Neuronal stem cell (in vitro differentiated cells): Measurements from ENCODE around the gene HSP90AA1.
"Not testable (repeated sequence)": the region's sequence is repeated elsewhere in the genome, so short reads cannot be mapped to it uniquely, and the experiment has no call there.

Source experiments
- DNase-seq: peaks from one replicate; pipeline ENCODE4 v3.0.0-alpha.2; 2013; ENCODE audit warnings: low spot score
- H2AFZ ChIP-seq: one replicate; pipeline ENCODE4 v1.6.1; 2013; ENCODE audit warnings: mild to moderate bottlenecking, low read length, inconsistent platforms
- H2AK5ac ChIP-seq: 2 replicates; pipeline ENCODE4 v1.6.1; 2013; ENCODE audit warnings: low read depth, mild to moderate bottlenecking, inconsistent platforms, low read length, moderate library complexity, mixed read lengths
- H2BK120ac ChIP-seq: 2 replicates; pipeline ENCODE4 v1.6.1; 2013; ENCODE audit warnings: low read depth, mild to moderate bottlenecking, inconsistent platforms, low read length, moderate library complexity, mixed read lengths
- H2BK12ac ChIP-seq: one replicate; pipeline ENCODE4 v1.6.1; 2013; ENCODE audit warnings: low read length, inconsistent platforms
- H2BK15ac ChIP-seq: 2 replicates; pipeline ENCODE4 v1.6.1; 2013; ENCODE audit warnings: mild to moderate bottlenecking, low read length, inconsistent platforms, mixed read lengths
- H2BK5ac ChIP-seq: one replicate; pipeline ENCODE4 v1.6.1; 2013; ENCODE audit warnings: inconsistent platforms, mild to moderate bottlenecking, low read length, moderate library complexity
- H3K14ac ChIP-seq: one replicate; pipeline ENCODE4 v1.6.1; 2013; ENCODE audit warnings: low read length, inconsistent platforms
- H3K18ac ChIP-seq: 2 replicates; pipeline ENCODE4 v1.6.1; 2013; ENCODE audit warnings: low read length, inconsistent platforms
- H3K23ac ChIP-seq: 2 replicates; pipeline ENCODE4 v1.6.1; 2013; ENCODE audit warnings: low read depth, mild to moderate bottlenecking, mixed read lengths, low read length, inconsistent platforms; ENCODE audit not compliant: poor library complexity
- H3K27ac ChIP-seq: replicated peaks from 3 replicates; pipeline ENCODE4 v1.5.1; 2013; ENCODE audit warnings: low read length, inconsistent platforms
- H3K27me3 ChIP-seq, 3 experiments: 2 replicates each; pipeline ENCODE4 v1.6.1; 2013; ENCODE audit warnings: low read length in 3 of 3, mild to moderate bottlenecking in 2 of 3, inconsistent platforms in 1 of 3, low read depth in 1 of 3, mixed read lengths in 1 of 3, moderate library complexity in 1 of 3; ENCODE audit not compliant: control insufficient read depth in 3 of 3, insufficient read depth in 3 of 3
- H3K36me3 ChIP-seq, 2 donors: replicated peaks in 1 of 2; 2 replicates each; pipeline ENCODE4 v1.6.1; 2013; ENCODE audit warnings: low read length in 2 of 2; ENCODE audit not compliant: control insufficient read depth in 2 of 2, insufficient read depth in 2 of 2
- H3K4ac ChIP-seq: 2 replicates; pipeline ENCODE4 v1.6.1; 2013; ENCODE audit warnings: inconsistent platforms, mild to moderate bottlenecking, low read length, moderate library complexity
- H3K4me1 ChIP-seq, 2 donors: 1 replicate in 1 of 2; 2 replicates in 1 of 2; pipeline ENCODE4 v1.6.1; 2013; ENCODE audit warnings: low read length in 2 of 2, low read depth in 1 of 2; ENCODE audit not compliant: control insufficient read depth in 2 of 2, insufficient read depth in 1 of 2
- H3K4me2 ChIP-seq: one replicate; pipeline ENCODE4 v1.6.1; 2013; ENCODE audit warnings: mild to moderate bottlenecking, low read length, inconsistent platforms; ENCODE audit not compliant: insufficient read depth, poor library complexity, severe bottlenecking
- H3K4me3 ChIP-seq, 2 donors: 2 replicates each; pipeline ENCODE4 v1.5.1; 2013; ENCODE audit warnings: low read length in 2 of 2, mild to moderate bottlenecking in 2 of 2, inconsistent platforms in 1 of 2, moderate library complexity in 1 of 2
- H3K79me1 ChIP-seq: one replicate; pipeline ENCODE4 v1.6.1; 2013; ENCODE audit warnings: low read depth, mild to moderate bottlenecking, inconsistent platforms, low read length, moderate library complexity
- H3K9ac ChIP-seq: one replicate; pipeline ENCODE4 v1.6.1; 2013; ENCODE audit warnings: mild to moderate bottlenecking, low read depth, low read length, inconsistent platforms; ENCODE audit not compliant: poor library complexity
- H3K9me3 ChIP-seq, 2 donors: replicated peaks in 1 of 2; 2 replicates each; pipeline versions ENCODE3 to v1.6.1; 2013; ENCODE audit warnings: low read length in 2 of 2, mild to moderate bottlenecking in 2 of 2, inconsistent platforms in 1 of 2, low read depth in 1 of 2, mixed read lengths in 1 of 2, moderate library complexity in 1 of 2; ENCODE audit not compliant: control insufficient read depth in 2 of 2, insufficient read depth in 1 of 2
- H4K8ac ChIP-seq: one replicate; pipeline ENCODE4 v1.6.1; 2013; ENCODE audit warnings: low read depth, mild to moderate bottlenecking, inconsistent platforms, low read length, moderate library complexity
- H4K91ac ChIP-seq: one replicate; pipeline ENCODE4 v1.6.1; 2013; ENCODE audit warnings: low read length, low read depth, mild to moderate bottlenecking, inconsistent platforms; ENCODE audit not compliant: poor library complexity
- WGBS, 2 donors: extraction: QIAGEN DNeasy Blood & Tissue Kit; methylation state at CpG; one replicate each; pipeline ENCODE4 v1.1.7; 2013; ENCODE audit warnings: missing lambda C conversion rate in 2 of 2, mixed read lengths in 1 of 2; ENCODE audit not compliant: insufficient read length in 2 of 2, insufficient replicate concordance in 1 of 2; ENCODE audit errors: extremely low coverage in 2 of 2; 5-methylcytosine and 5-hydroxymethylcytosine counted together

HSP90AA1 gene

DNA sequence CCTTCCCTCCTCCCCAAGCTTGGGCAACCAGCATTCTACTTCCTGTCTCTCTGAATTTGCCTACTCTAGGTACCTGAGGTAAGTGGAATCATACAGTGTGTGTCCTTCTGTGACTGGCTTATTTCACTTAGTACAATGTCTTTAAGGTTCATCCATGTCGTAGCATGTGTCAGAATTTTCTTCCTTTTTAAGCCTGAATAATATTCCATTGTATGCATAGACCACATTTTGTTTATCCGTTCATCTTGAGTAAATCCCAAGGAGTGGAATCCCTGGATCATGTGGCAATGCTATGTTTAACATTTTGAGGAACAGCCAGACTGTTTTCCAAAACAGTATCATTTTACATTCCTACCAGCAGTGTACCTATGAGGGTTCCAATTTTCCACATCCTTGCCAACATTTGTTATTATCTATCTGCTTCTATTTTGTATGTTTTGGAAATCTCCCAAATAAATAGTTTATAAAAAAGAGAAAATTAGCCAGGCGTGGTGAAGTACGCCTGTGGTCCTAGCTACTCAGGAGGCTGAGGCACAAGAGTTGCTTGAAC, 12.4 kb downstream of the HSP90AA1 start:
- H2AK5ac ChIP-seq, result no peak overlapping the region
- no peak overlapping the region for H3K18ac ChIP-seq
- no peak overlapping the region for H4K91ac ChIP-seq
- H3K4me1 ChIP-seq, result no peaks in the 10 kb centered on the region
- peaks cover 3 to 4% of the 10 kb centered on the region in 2 donors for H3K9me3 ChIP-seq
- H3K27me3 ChIP-seq, result no peaks in the 10 kb centered on the region
- H2AFZ ChIP-seq, result no peak overlapping the region
- H2BK120ac ChIP-seq, result no peak overlapping the region
- H2BK15ac ChIP-seq, result no peak overlapping the region
- no peak overlapping the region for H3K4me3 ChIP-seq
- peaks cover 7 to 17% of the 10 kb centered on the region in 2 donors for H3K36me3 ChIP-seq
- no peak for DNase-seq
- H3K9ac ChIP-seq, result no peak overlapping the region
- H2BK5ac ChIP-seq, result no peak overlapping the region
- no peak overlapping the region for H3K14ac ChIP-seq
- H3K23ac ChIP-seq, result no peak overlapping the region
- H3K4ac ChIP-seq, result no peak overlapping the region
- no peak overlapping the region for H3K27ac ChIP-seq
- no CpG with 5 or more reads among the region's 4 CpGs for WGBS, 2 donors
- no peak overlapping the region for H4K8ac ChIP-seq
- H3K79me1 ChIP-seq, result no peaks in the 10 kb centered on the region
- H2BK12ac ChIP-seq, result no peak overlapping the region
- no peak overlapping the region for H3K4me2 ChIP-seq

DNA sequence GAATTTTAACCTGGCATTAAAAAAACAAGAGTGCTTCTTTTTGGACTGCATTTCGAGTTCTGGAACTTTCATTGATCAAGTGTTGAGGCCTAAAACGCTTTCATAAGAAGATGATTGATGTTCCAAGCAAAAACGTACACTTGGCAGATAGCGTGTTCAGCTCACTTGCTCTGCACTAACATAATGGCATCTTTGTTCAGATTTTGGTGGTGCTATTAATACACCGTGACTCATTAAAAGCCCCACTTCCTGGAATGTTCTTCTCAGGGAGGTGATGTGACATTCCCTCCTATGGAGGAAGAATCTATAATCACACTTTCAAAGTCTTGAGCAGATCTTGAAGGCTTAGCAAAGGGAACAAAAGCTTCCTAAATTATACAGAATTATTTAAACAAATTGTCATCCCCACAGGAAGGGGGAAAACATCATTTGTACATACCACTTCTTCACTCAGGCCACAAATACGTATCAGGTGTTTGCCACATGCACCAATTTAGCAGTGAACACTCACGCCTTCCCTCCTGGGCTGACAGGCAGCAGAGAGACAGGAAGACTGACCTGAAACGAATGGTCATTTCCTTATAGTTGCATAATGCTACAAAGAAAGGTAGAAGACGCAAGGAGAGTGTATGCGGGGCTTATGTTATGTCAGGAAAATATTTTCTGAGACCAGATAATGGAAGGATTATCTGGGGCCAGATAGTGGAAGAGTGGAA, 15.4 kb downstream of the HSP90AA1 start:
- H2BK12ac ChIP-seq, result no peak overlapping the region
- H3K36me3 ChIP-seq, result peaks cover 0 to 2% of the 10 kb centered on the region in 2 donors
- no peak overlapping the region for H3K9ac ChIP-seq
- no peak overlapping the region for H2BK15ac ChIP-seq
- H3K4me1 ChIP-seq, result peaks cover 0 to under 1% of the 10 kb centered on the region in 2 donors
- no peak overlapping the region for H3K27ac ChIP-seq
- H3K4ac ChIP-seq, result no peak overlapping the region
- H3K4me2 ChIP-seq, result no peak overlapping the region
- H2AK5ac ChIP-seq, result no peak overlapping the region
- peak overlapping the region; percentile 33 for H2AFZ ChIP-seq
- H2BK5ac ChIP-seq, result no peak overlapping the region
- no CpG with 5 or more reads among the region's 10 CpGs for WGBS, 2 donors
- no peak overlapping the region for H4K91ac ChIP-seq
- DNase-seq, result no peak
- peaks cover 3 to 4% of the 10 kb centered on the region in 2 donors for H3K9me3 ChIP-seq
- H3K79me1 ChIP-seq, result no peaks in the 10 kb centered on the region
- no peak overlapping the region for H3K14ac ChIP-seq
- no peak overlapping the region for H2BK120ac ChIP-seq
- H3K27me3 ChIP-seq, result no peaks in the 10 kb centered on the region
- H3K23ac ChIP-seq, result no peak overlapping the region
- no peak overlapping the region for H4K8ac ChIP-seq
- H3K18ac ChIP-seq, result no peak overlapping the region
- H3K4me3 ChIP-seq, result no peak overlapping the region

DNA sequence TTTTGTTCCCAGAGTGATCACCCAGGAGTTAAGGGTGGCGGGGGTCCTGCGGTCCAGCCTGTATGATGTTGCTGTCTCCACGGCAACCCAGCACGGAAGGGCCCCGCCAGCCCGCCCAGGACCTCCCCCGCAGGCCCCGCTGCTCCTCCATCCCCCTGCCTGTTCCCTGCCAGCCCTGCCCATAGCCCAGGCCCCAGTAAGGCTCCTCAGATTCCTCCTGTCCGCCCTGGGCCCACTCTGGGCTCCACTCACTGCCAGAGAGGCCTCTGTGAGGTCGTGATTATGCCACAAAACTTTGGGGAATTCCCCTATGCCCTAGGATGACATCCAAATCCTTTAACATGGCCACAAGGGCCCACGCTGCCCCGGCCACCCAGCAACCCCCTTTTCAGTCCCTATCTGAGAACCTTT, 20.8 kb downstream of the HSP90AA1 start:
- no peak overlapping the region for H4K8ac ChIP-seq
- H2AK5ac ChIP-seq, result no peak overlapping the region
- no peak overlapping the region for H4K91ac ChIP-seq
- no peak for DNase-seq
- H3K23ac ChIP-seq, result no peak overlapping the region
- H3K14ac ChIP-seq, result no peak overlapping the region
- no peak overlapping the region for H2BK5ac ChIP-seq
- H3K4ac ChIP-seq, result no peak overlapping the region
- H3K79me1 ChIP-seq, result no peaks in the 10 kb centered on the region
- no peak overlapping the region for H3K4me3 ChIP-seq
- peak overlapping the region; percentile 71 for H2AFZ ChIP-seq
- peak overlapping the region; percentile 57 for H3K18ac ChIP-seq
- no CpG with 5 or more reads among the region's 12 CpGs for WGBS, 2 donors
- H2BK120ac ChIP-seq, result no peak overlapping the region
- H2BK12ac ChIP-seq, result no peak overlapping the region
- H3K27me3 ChIP-seq, result no peaks in the 10 kb centered on the region
- H2BK15ac ChIP-seq, result no peak overlapping the region
- H3K4me2 ChIP-seq, result no peak overlapping the region
- no peaks in the 10 kb centered on the region for H3K36me3 ChIP-seq
- peaks cover 2 to 10% of the 10 kb centered on the region in 2 donors for H3K4me1 ChIP-seq
- H3K9me3 ChIP-seq, result no peaks in the 10 kb centered on the region
- no peak overlapping the region for H3K9ac ChIP-seq
- no peak overlapping the region for H3K27ac ChIP-seq

DNA sequence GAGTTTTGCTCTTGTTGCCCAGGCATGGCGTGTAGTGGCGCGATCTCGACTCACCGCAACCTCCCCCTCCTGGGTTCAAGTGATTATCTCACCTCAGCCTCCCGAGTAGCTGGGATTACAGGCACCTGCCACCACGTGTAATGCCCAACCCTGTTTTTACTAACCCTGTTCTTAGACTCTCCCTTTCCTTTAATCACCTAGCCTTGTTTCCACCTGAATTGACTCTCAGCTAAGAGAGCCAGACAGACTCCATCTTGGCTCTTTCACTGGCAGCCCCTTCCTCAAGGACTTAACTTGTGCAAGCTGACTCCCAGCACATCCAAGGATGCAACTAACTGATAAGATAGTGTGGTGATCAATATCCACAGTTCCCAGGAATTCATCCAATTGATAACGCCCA, 22.3 kb downstream of the HSP90AA1 start:
- H3K79me1 ChIP-seq, H3K27ac ChIP-seq, H2BK12ac ChIP-seq, H2BK120ac ChIP-seq, H3K23ac ChIP-seq, H4K8ac ChIP-seq, H3K14ac ChIP-seq, H3K4me2 ChIP-seq, H2AK5ac ChIP-seq, H2AFZ ChIP-seq, H3K18ac ChIP-seq, H2BK5ac ChIP-seq, H4K91ac ChIP-seq, H3K9ac ChIP-seq, H3K4me3 ChIP-seq, H3K9me3 ChIP-seq, H3K27me3 ChIP-seq, H3K36me3 ChIP-seq, H2BK15ac ChIP-seq, H3K4ac ChIP-seq, DNase-seq: not testable (repeated sequence)
- peaks cover 2 to 10% of the 10 kb centered on the region in 2 donors for H3K4me1 ChIP-seq
- no CpG with 5 or more reads among the region's 8 CpGs for WGBS, 2 donors
